ENCODE results near the gene DCANP1.

The DCANP1 gene

DNA sequence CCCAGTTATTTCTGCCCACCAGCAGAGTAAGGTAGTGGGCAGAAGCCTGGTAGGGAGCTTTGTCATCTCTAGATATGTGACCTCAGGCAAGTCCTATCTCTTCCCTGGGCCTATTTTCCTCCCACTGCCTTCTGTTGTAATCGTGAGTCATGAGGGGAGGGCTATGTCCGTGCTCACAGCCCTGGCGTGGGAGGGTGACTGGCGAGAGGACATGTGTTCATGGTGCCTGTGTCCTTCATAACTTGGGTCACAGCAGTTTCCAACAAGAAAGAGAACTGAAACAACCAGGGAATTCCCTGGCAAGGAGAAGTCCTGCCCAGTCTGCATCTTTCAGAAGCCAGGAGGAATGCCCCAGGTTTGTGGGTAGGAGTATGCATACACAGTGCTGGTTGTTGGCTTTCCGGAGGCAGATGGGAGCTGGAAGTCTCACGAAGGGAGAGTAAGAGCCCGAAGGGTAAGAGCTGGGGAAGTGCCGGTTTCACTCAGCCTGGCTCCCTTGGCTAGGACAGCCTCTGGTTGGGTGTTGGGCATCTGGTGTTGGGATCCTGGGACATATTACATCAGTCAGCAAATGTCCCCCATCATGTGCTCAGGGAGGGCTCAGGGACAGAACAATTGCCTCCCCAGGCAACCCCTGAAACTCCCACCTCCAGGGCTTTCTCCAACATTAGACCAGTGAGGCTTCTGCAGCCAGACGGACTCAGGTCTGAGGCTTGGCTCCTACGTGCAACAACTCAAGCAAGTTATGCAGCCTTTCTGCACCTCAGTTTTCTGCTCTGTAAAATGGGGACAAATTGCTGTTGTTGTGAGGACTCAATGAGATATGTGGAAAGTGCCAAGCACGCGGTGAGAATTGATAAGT is 9.3 kb upstream of the DCANP1 start:
- DNase-seq: no peak

DNA sequence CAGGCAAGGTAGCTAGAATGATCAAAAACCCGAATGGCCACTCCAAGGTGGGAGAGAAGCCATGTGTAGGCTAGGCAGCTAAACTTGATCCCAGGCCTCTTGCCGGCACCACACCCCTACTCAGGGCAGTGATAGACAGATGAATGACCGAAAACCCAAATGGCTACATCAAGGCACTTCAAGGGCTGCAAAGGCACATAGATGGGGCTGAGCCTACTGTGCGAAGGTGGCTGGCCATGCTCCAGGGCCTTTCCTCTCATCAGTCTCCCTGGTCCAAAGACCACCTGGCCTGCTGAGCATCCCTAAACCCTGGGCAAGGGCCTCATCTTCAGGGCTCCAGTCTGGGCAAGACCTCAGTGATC is 8.7 kb upstream of the DCANP1 start:
- DNase-seq: no peak

DNA sequence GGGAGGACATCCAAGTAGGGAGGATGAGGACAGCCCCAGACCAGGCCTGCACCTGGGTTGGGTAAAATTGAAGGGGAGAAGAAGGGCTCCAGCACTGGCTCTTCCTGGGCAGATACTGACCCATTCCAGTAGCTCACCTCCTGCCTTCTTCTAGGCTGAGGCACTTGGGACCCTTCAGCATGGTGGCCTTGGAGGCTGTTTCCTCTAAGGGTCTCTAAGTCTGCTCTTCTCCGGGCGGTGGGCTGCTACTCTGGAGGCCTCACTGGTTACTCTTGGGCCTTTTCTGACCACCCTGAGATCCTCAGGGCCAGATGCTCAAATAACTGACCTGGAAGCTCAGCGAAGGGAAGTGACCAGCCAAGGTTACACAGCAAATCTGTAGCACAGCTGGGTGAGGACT is 7.8 kb upstream of the DCANP1 start:
- no peak for DNase-seq

DNA sequence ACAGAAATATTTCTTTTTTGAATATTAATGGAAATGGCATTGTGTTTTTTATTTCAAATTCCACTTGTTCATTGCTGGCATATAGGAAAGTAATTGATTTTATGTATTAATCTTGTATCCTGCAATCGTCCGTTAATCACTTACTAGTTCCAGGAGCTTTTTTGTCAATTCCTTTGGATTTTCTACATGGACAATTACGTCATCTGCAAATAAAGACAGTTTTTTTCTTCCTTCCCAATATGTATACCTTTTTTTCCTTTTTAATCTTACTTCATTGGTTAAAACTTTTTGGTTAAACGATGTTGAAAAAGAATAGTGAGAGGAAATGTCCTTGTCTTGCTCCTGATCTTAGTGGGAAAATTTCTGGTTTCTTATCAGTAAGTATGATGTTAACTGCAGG is 6.5 kb upstream of the DCANP1 start:
- no peak for DNase-seq

DNA sequence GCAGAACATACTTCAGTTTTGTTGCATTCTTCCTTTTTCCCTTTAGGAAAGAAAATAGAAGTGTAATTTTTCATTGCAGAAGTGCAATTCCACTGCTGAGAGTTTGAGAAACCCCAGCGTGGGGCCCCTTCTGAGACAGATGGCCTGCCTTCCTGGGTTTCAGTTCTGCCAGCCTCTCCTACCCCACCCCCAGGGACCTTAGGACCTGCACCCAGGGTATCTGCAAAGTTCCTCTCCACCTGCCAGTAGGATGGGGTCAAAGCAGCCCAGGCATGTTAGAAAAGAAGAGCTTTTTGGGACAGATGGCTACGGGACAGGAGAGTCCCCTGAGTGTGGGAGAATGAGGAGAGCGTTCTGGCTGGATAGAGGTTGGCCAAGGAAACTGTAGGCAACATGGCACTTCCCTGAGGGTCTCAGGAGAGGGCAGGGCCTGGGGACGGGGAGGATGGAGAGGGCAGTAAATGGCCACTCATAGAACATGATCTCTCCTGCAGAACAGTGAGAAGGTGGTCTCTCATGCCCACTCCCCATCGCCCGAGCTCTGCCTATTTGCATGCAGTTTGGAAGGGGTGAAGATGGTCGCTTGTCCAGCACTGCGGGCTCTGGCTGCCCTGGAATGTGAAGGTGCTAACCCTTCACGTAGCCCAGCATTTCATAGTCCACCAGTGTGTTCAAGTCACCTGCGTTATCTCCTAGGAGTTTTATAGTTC is 5.3 kb upstream of the DCANP1 start, which contains the start of gene TIFAB:
Gene TIFAB (minus strand): TSS at position 31 of the 710 bp plus-strand sequence. CDS start 2,412 bp downstream, outside the sequence.
- DNase-seq: no peak

DNA sequence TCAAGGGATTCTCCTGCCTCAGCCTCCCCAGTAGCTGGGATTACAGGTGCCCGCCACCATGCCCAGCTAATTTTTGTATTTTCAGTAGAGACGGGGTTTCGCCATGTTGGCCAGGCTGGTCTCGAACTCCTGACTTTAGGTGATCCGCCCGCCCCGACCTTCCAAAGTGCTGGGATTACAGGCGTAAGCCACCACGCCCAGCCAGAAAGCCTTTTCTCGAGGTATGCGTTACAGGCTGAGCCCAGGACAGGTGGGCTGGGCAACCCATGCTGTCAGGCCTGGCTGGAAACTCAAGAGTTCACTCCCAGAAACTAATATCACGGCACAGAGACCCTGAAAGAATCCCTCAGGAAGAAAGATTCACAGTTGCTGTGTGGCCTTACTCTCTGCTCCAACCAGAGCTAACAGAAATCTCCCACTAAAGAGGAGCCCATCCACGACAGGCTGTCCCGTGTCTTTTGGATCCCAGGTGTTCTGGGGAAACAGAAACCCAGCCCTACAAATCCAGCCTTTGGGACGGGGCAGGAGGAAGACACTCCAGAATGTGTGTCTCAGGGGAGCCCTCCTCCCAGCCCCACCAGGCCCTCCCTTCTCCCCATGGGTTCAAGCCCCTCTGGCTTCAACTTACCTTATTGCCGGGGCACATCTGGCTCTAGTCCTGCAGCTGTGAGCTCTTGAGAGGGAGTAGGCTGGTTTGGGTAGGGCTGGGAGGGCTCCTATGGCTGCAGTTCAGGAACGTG is 4.6 kb upstream of the DCANP1 start:
- DNase-seq: no peak

DNA sequence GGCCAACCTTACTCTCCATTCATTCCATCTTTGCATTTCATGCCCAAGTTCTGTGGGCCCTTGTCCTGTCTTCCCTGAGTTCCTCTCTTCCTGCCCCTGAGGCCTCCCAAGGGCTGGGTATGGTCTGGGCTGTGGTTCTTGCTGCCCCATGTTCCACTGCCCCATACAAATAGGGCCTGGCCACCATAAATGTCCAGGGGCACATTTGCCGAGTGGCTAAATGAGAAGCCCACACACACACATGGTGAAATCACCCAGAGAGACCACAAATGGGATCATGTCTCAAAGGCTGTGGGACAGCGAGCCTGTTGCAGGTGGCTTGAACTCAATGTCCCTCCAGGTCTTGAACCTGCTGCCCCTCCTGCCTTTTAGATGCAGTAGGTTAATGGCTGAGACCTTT is 3.8 kb upstream of the DCANP1 start:
- DNase-seq: no peak

DNA sequence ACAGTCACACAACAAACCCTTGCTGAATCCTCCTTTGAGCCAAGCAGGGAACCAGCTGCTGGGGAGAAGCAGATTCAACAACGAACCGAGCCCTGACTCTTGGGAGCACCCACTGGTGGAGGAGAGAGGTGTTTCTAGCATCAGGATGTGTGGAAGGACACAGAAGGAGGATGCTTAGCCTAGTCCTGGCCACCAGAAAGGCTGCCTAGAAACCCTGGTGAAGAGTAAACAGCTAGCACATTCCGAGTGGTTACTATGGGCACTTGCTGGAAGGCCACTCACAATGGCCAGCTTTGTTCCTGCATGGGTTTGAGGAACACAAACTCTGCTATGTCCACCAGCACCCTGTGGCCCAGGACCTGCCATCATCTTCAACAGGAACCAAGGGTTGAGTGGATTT is 3.2 kb upstream of the DCANP1 start:
- DNase-seq: no peak

DNA sequence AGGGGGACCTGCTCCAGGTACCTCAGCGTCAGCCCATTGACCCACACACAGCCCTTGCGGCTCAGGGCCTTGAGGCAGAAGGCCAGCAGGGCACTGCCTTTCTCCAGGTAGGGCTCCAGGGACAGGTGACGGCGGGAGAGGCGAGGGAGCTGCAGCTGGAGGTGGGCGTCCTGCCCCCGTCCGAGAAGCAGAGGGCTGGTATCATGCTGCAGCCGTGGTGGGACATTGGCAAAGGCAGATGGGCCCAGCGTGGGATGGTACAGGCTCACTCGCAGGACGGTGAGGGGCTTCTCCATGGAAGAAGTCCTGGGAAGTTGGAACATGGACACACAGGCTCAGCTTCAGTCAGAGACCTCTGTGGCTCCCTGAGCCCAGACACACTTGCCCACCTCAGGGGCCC is 2.5 kb upstream of the DCANP1 start:
- DNase-seq: no peak

DNA sequence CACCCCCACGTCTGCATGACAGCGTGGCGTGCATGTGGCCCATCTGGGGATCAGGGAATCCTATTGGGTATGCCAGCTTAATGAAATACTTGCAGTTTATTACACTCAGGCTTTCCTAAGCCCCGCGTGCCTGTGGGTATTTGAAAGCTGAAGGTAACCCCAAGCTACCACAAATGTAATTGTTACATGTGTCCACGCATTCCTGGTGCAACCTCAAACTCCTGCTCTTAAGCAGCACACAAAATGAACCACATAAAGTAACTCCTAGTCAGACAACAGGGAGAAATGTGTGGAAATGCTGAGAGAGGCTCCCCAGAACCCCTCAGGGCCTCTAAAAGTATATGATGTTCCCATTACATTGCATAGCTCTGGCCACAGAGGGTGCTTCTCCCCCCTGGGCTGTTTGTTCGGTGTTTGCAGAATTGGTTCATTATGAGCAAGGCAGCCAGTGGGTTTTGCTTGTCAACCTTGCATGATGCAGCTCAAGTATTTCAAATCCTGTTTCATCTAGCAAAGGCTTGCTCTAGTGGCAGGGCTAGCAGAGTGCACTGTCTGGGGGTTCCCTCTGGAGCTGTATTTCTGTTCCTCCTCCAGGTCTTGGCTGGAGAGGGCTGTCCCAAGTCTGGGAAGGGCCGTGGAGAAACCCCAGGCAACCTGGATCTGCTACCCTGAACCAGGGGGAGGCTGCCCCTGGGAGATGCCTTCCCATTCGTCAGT is 1.8 kb upstream of the DCANP1 start:
- DNase-seq: no peak

DNA sequence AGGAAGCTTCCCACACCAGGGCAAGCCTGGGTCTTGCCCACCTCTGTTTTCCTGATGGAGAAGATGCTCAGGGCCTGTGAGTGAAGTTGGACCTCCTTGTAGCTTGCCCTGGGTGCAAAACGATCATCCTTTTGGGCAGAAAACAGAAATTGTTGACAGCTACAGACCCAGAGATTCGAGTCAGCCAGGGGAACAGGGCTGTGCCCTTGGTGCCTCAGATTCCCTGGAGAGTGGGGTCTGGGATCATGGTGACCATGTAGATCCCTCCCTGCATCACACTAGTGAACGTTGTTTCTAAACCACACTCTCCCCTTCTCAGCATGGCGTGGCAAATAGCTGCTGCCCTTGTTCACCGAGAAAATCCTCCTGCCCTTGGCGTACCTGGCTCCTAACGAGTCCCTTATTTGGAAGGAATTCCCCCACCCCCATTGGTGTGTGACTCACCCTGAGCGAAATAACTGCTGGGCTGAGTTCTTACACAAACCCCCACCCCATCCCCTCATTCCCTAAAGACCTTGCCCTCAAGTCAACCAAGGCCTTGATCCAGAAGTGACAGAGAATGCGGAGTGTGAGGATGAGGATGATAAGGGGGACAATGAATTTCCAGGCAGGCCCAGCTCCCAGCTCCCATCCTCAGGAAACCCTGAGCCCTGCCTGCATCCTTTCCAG is 1.1 kb upstream of the DCANP1 start:
- DNase-seq: no peak

DNA sequence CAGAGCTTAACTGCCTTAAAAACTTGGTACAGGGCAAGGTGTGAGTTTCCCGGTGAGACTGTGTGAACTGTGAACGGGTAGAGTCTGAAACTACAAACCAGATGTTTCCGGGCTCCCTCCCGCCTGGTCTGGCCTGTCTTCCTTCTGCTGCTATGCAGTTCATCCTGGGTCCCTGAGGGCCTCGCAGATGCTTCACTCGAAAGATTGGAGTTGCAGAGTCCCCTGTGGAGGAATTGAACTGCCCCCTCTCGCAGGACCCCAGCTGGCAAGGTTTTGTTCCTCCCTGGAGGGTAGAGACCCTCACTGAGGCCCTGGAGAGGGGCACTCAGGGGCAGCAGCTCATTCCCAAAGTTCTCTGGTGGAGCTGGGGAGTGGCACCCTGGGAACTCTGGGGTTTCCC is 533 bp downstream of the DCANP1 start:
- DNase-seq: no peak

DNA sequence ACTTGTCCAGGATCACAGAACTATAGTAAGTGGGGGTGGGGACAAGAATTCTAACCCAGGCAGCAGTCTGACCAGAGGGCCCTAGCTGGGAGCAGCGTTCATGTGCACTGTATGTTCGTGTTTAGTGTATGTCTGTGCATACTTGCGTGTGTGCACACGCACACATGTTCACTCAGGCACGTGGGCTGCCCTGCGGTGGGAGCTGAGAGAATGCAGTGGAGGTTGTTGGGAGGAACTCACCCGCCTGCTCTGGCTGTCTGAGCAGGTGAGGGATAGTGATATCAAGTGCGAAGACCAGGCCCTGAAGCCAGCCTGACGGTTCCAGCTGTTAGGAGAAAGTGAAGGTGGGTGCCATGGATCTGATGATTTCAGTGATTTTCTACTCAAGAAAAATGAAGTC is 942 bp downstream of the DCANP1 start:
- no peak for DNase-seq

DNA sequence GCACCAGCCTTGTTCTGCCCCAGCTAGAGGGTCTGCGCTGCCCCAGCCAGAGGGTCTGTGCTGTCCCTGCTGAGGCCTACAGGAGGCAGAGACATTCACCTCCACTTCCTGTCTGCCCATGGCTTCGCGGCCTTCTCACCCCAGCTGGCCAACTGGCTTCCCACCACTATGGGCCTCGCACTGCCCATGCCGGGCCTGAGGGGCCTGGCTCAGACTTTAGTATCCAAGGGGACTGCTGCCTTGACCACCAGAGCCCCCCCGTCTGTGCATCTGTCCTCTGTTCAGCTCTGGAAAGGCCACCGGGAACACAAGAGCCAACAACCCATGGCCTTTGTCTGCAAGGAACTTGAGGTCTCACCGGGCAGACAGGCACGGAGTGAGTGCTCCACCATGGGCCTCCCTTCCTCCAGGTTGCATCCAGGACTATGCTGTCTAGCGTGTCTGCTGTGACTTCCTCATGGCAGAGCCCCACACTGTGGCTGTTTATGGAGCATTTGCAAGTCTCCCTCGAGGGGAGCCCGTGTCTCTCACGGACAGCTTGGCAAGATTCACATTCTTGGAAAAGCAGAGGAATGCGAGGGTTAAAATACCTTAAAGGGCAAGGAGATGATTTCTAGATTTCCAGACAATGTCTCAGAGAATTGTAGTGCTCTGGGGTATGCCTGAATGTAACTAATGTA is 1.7 kb downstream of the DCANP1 start:
- no peak for DNase-seq

DNA sequence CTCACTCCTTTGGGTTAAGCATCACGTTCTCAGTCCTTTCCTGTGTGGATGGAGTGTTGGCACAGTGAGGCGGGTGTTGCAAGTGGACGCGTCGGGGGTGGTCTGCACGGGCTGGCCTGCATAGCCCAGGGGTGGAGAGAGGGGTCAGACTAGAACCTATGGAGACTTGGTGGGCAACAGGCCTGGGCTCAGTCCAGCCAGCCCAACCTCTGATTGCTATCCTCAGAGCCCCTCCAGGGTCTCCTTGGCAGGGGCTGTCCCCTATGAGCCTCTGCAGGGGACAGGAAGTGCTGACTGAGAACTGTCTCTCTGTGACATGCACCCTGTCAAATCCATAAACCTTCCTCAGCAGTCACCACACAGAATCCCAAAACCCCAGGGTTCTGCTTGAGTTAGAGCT is 2.3 kb downstream of the DCANP1 start:
- no peak for DNase-seq

DNA sequence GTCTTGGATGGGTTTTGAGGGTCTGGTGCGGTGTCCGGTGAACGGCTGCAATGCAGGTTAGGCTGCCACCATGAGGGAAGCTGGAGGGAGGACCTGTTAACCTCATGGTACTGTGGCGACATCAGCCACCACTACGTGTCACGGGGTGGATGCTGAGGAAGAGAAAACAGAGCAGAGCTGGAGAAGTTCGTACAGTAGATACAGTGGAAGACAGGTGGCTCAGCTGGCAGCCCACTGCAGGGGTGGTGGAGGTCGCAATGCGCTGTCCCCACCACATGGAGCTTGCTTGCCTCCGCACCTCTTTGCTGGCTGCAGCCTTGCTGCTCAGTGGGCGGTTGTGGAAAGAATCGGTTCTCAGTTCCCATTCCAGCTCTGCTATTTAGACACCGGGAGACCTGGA is 2.8 kb downstream of the DCANP1 start:
- DNase-seq: no peak

DNA sequence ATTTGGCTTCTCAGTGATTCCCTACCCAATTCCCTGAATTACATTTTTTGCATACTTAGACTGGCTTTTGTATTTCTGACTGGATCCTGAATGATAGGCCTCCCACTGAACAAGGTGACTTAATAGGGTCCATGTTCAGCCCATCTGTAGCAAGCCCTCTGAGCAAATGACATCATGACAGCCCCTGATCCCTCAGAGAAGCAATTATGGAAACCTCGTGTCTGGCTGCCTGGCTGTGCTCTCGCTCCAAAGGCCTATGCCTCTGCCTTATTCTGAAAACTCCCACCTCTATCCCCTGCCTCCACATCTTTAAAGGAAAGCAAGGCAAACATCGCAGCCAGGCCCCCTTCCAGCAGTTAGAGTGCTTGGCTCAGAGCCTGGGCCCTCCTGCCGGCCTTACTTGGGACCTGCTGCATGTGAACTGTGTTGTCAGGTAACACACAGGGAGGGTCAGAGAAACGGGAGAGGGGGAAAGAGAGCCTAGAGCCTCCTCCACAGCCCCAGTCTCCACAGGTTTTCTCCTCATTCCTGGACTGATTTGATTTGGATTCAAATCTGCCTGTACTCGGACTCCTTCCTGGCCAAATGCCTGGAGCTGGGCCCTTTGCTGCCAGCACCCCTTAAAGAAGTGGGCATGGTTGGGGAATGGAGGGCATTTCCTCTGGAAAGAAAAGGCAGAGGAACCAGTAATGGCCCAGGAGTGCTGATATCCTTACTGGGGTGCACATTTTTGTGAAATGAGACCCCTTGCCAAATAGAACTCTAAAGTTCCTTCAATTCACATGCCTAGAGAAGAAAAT is 3.8 kb downstream of the DCANP1 start:
- DNase-seq: no peak

DNA sequence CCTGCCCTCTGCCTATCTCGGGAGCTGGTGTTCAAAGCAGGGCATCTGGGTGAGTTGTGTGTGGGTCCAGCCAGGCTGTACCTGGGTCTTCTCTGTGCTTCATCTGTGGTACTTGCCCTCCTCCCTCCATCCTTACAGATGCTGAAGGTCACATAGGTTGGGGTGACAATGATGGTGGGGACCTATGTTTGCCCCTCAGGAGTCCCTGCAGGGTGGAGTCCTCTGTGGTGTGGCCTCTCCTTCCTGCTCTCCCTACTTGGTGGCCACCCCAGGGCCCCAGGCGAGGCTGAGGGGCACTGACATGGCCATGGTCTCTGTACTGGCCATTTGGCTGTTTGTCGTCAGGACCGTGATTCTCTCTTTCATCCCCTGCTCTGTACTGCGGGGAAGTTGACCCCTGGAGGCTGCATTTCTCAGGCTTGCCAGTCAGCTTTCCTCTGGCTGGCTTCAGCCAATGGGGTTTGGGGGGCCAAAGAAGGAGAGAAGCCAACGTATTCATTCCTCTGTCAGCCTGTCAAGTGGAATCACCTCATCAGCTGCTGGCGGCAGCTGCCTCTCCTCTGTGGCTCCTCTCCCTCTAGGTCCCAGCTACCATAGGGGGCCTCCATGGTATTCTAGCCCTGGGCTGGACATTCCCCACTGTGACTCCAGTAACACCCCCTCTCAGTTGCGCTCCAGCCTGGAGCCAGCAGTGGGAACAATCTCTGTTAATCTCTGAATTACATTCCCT is 4.6 kb downstream of the DCANP1 start:
- DNase-seq: no peak

DNA sequence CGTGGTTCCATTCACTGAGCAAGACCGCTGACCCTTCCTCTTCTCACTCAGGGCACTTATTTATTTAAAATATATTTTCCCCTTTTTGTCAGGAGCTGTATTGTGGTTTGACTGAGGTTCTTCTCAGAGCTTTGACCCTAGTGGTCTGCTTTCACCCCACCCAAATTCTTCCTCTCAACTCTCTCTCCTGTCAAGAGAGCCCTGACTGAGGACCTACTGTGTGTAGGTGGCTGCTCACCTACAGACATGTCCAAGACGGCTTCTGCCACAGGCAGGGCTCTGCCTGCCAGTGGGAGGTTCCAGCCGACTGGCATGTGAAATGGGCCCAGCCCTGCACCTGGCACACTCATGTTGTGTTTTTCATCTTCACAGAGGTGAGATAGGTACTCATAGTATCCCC is 5.2 kb downstream of the DCANP1 start:
- DNase-seq: no peak

DNA sequence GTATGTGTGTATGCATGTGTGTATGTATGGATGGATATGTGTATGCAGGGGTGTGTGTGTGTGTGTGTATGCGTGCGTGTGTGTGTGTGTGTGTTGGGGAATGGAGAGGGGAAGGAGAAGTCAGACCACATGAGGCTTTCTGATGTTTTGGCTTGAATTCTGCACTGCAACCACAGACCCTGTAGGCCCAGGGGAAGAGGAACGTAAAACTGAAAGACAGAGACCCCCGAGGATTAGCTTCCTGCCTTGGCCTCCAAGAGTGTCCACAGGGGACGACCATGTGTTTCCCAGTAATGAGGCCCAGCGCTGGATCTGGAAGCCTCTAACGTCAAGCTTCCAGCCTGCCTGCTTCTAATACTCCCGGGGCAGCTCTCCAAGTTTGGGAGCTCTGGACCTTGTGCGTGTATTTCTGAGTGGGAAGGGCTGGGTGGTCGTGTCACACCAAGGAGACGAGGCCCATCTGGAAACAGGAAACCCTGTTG is 5.8 kb downstream of the DCANP1 start:
- DNase-seq: no peak
